Measurements from ENCODE around the gene METTL9. TPM values are rescaled to one million over a fixed set of nuclear protein-coding genes. Genes with fewer than 3 reads are reported as not detected.
"Not testable (repeated sequence)": the region's sequence is repeated elsewhere in the genome, so short reads cannot be mapped to it uniquely, and the experiment has no call there.

The METTL9 gene
- total RNA-seq, 1 experiment from 2014 or later, result 160 TPM

GRCh38 chr16:21625026-21625425 lies 25.6 kb downstream of the METTL9 start:
- peaks cover 44% of the 10 kb centered on the region for H3K36me3 ChIP-seq
- no peak overlapping the region for H3K27ac ChIP-seq
- H3K9me3 ChIP-seq (replicated peaks), result no peaks in the 10 kb centered on the region
- H3K4me3 ChIP-seq, result no peak overlapping the region
- no peak for DNase-seq (ENCODE audit: low read depth in 1 of 2, low spot score in 2 of 2)
- H3K27me3 ChIP-seq (replicated peaks), result no peaks in the 10 kb centered on the region
- H3K4me1 ChIP-seq (replicated peaks), result peaks cover 13% of the 10 kb centered on the region

GRCh38 chr16:21626659-21627277 lies 27.4 kb downstream of the METTL9 start:
- H3K4me1 ChIP-seq (replicated peaks), result peaks cover 7% of the 10 kb centered on the region; the same call in 1 of the 2 replicates
- 0 out of 2 replicates have a peak overlapping the region, but pooled peaks have one; percentile 3 for H3K27ac ChIP-seq
- H3K27me3 ChIP-seq (replicated peaks), result no peaks in the 10 kb centered on the region
- H3K36me3 ChIP-seq, result peaks cover 40% of the 10 kb centered on the region
- DNase-seq (ENCODE audit: low read depth in 1 of 2, low spot score in 2 of 2), result peak in 1 of 2 experiments; percentile 19
- H3K4me3 ChIP-seq, result no peak overlapping the region
- no peaks in the 10 kb centered on the region for H3K9me3 ChIP-seq (replicated peaks)

GRCh38 chr16:21628121-21628726 lies 28.8 kb downstream of the METTL9 start:
- no peak for DNase-seq (ENCODE audit: low read depth in 1 of 2, low spot score in 2 of 2)
- H3K36me3 ChIP-seq, result peaks cover 40% of the 10 kb centered on the region
- no peak overlapping the region for H3K4me3 ChIP-seq
- no peaks in the 10 kb centered on the region for H3K27me3 ChIP-seq (replicated peaks)
- no peaks in the 10 kb centered on the region for H3K9me3 ChIP-seq (replicated peaks)
- no peak overlapping the region for H3K27ac ChIP-seq
- peaks cover 7% of the 10 kb centered on the region; the same call in 1 of the 2 replicates for H3K4me1 ChIP-seq (replicated peaks)

- no peak for DNase-seq (ENCODE audit: low read depth in 1 of 2, low spot score in 2 of 2)
- Histone ChIP-seq H3K36me3 (peaks cover 40% of the 10 kb centered on the region), H3K27ac (no peak overlapping the region), H3K9me3 (replicated peaks) (no peaks in the 10 kb centered on the region), H3K27me3 (replicated peaks) (no peaks in the 10 kb centered on the region), H3K4me3 (no peak overlapping the region), H3K4me1 (replicated peaks) (peaks cover 7% of the 10 kb centered on the region; the same call in 1 of the 2 replicates)
Observed at GRCh38 chr16:21628772-21629171, 29.4 kb downstream of the METTL9 start.

GRCh38 chr16:21629616-21630539 lies 30.5 kb downstream of the METTL9 start:
- H3K4me3 ChIP-seq; H3K4me1 ChIP-seq (replicated peaks); H3K27ac ChIP-seq; H3K9me3 ChIP-seq (replicated peaks); H3K27me3 ChIP-seq (replicated peaks); DNase-seq (ENCODE audit: low read depth in 1 of 2, low spot score in 2 of 2): not testable (repeated sequence)
- H3K36me3 ChIP-seq, result peaks cover 39% of the 10 kb centered on the region

GRCh38 chr16:21630866-21631265 lies 31.5 kb downstream of the METTL9 start:
- DNase-seq (ENCODE audit: low read depth in 1 of 2, low spot score in 2 of 2); H3K9me3 ChIP-seq (replicated peaks); H3K4me3 ChIP-seq; H3K27ac ChIP-seq; H3K27me3 ChIP-seq (replicated peaks); H3K4me1 ChIP-seq (replicated peaks): not testable (repeated sequence)
- peaks cover 33% of the 10 kb centered on the region for H3K36me3 ChIP-seq

- not testable (repeated sequence) for H3K4me3 ChIP-seq; DNase-seq (ENCODE audit: low read depth in 1 of 2, low spot score in 2 of 2); H3K27me3 ChIP-seq (replicated peaks); H3K9me3 ChIP-seq (replicated peaks); H3K4me1 ChIP-seq (replicated peaks); H3K27ac ChIP-seq
- peaks cover 32% of the 10 kb centered on the region for H3K36me3 ChIP-seq
Observed at GRCh38 chr16:21631376-21631775, 32.0 kb downstream of the METTL9 start.

GRCh38 chr16:21631951-21632575 lies 32.7 kb downstream of the METTL9 start:
- not testable (repeated sequence) for H3K4me1 ChIP-seq (replicated peaks); H3K9me3 ChIP-seq (replicated peaks); DNase-seq (ENCODE audit: low read depth in 1 of 2, low spot score in 2 of 2); H3K27ac ChIP-seq; H3K4me3 ChIP-seq; H3K27me3 ChIP-seq (replicated peaks)
- peaks cover 26% of the 10 kb centered on the region for H3K36me3 ChIP-seq

GRCh38 chr16:21634216-21634615 lies 34.8 kb downstream of the METTL9 start:
- Histone ChIP-seq H3K27me3 (replicated peaks) (no peaks in the 10 kb centered on the region), H3K9me3 (replicated peaks) (no peaks in the 10 kb centered on the region), H3K4me1 (replicated peaks) (no peaks in the 10 kb centered on the region), H3K36me3 (peaks cover 11% of the 10 kb centered on the region), H3K4me3 (no peak overlapping the region), H3K27ac (no peak overlapping the region)
- DNase-seq (ENCODE audit: low read depth in 1 of 2, low spot score in 2 of 2), result no peak

- not testable (repeated sequence) for H3K9me3 ChIP-seq (replicated peaks); DNase-seq (ENCODE audit: low read depth in 1 of 2, low spot score in 2 of 2); H3K4me1 ChIP-seq (replicated peaks); H3K36me3 ChIP-seq; H3K4me3 ChIP-seq; H3K27ac ChIP-seq; H3K27me3 ChIP-seq (replicated peaks)
Observed at GRCh38 chr16:21635694-21636093, 36.3 kb downstream of the METTL9 start.

- peaks cover 3% of the 10 kb centered on the region; the same call in 1 of the 2 replicates for H3K36me3 ChIP-seq
- no peak overlapping the region for H3K27ac ChIP-seq
- no peak for DNase-seq (ENCODE audit: low read depth in 1 of 2, low spot score in 2 of 2)
- no peaks in the 10 kb centered on the region for H3K9me3 ChIP-seq (replicated peaks)
- no peaks in the 10 kb centered on the region for H3K27me3 ChIP-seq (replicated peaks)
- H3K4me1 ChIP-seq (replicated peaks), result no peaks in the 10 kb centered on the region
- no peak overlapping the region for H3K4me3 ChIP-seq
Observed at GRCh38 chr16:21637032-21637968, 37.9 kb downstream of the METTL9 start.

GRCh38 chr16:21638573-21638975 lies 39.2 kb downstream of the METTL9 start:
- H3K27me3 ChIP-seq (replicated peaks), result no peaks in the 10 kb centered on the region
- no peak for DNase-seq (ENCODE audit: low read depth in 1 of 2, low spot score in 2 of 2)
- no peaks in the 10 kb centered on the region for H3K9me3 ChIP-seq (replicated peaks)
- H3K4me3 ChIP-seq, result no peak overlapping the region
- peaks cover 3% of the 10 kb centered on the region; the same call in 1 of the 2 replicates for H3K36me3 ChIP-seq
- no peak overlapping the region for H3K27ac ChIP-seq
- H3K4me1 ChIP-seq (replicated peaks), result no peaks in the 10 kb centered on the region

GRCh38 chr16:21639493-21639892 lies 40.1 kb downstream of the METTL9 start:
- DNase-seq (ENCODE audit: low read depth in 1 of 2, low spot score in 2 of 2), result no peak
- H3K4me1 ChIP-seq (replicated peaks), result no peaks in the 10 kb centered on the region
- H3K27me3 ChIP-seq (replicated peaks), result no peaks in the 10 kb centered on the region
- H3K36me3 ChIP-seq, result peaks cover 3% of the 10 kb centered on the region; the same call in 1 of the 2 replicates
- H3K27ac ChIP-seq, result no peak overlapping the region
- H3K9me3 ChIP-seq (replicated peaks), result no peaks in the 10 kb centered on the region
- no peak overlapping the region for H3K4me3 ChIP-seq

Data from SJSA1 (cell line).